ENCODE measurements around the gene MAN1A1.
"Not testable (repeated sequence)": the region's sequence is repeated elsewhere in the genome, so short reads cannot be mapped to it uniquely, and the experiment has no call there.

The MAN1A1 gene

DNA sequence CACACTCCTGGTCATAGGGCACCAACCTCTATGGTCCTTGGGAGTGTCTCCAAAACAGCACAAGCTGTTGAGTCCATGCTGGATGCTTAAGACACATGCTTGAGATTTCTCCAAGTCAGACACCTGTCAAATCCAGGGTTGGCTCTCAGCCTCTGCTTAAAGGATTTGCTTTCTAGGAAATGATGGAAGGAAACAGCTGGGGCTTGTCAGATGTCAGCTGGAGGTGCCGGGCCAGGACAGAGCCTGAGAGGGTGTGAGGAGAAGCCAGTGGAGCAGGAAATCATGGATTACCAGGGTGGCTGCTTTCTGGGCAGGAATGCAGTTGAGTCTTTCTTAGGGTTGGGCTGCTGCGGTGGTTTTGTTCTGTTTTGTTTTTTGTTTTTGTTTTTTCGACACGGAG, 188.1 kb downstream of the MAN1A1 start:
- Histone ChIP-seq H3K27me3 (ENCODE audit: low read depth, low read length) (no peaks in the 10 kb centered on the region), H3K4me1 (ENCODE audit: control insufficient read depth in 1 of 2, insufficient read depth in 2 of 2, low read length in 2 of 2) (no peaks in the 10 kb centered on the region), H3K4me3 (ENCODE audit: low read depth in 1 of 2, low read length in 2 of 2) (no peak overlapping the region), H3K9me3 (ENCODE audit: control insufficient read depth in 1 of 2, low read length in 2 of 2) (no peaks in the 10 kb centered on the region), H3K27ac (ENCODE audit: low read length) (no peak overlapping the region), H3K36me3 (ENCODE audit: control insufficient read depth in 1 of 2, insufficient read depth in 2 of 2, low read length in 2 of 2) (no peaks in the 10 kb centered on the region)

DNA sequence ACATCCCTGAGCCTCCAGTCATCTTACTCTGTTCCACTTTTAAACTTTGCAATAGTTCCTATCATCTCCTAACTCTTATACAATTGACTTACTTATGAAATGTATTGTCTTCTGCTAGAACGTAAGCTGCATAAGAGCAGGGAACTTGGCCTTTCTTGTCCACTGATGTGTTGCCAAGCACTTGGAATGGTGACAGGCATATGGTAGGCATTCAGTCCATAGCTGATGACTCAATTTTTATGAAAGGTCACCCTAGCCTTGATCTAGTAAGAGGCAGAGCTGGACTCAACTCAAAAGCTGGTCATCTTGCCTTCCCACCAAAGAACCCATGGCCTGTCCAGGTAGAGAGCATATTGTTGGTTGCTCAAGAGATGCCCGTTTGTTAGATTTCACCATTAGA, 188.7 kb downstream of the MAN1A1 start:
- Histone ChIP-seq H3K27me3 (ENCODE audit: low read depth, low read length) (no peaks in the 10 kb centered on the region), H3K36me3 (ENCODE audit: control insufficient read depth in 1 of 2, insufficient read depth in 2 of 2, low read length in 2 of 2) (no peaks in the 10 kb centered on the region), H3K9me3 (ENCODE audit: control insufficient read depth in 1 of 2, low read length in 2 of 2) (no peaks in the 10 kb centered on the region), H3K4me1 (ENCODE audit: control insufficient read depth in 1 of 2, insufficient read depth in 2 of 2, low read length in 2 of 2) (no peaks in the 10 kb centered on the region), H3K27ac (ENCODE audit: low read length) (no peak overlapping the region), H3K4me3 (ENCODE audit: low read depth in 1 of 2, low read length in 2 of 2) (no peak overlapping the region)

DNA sequence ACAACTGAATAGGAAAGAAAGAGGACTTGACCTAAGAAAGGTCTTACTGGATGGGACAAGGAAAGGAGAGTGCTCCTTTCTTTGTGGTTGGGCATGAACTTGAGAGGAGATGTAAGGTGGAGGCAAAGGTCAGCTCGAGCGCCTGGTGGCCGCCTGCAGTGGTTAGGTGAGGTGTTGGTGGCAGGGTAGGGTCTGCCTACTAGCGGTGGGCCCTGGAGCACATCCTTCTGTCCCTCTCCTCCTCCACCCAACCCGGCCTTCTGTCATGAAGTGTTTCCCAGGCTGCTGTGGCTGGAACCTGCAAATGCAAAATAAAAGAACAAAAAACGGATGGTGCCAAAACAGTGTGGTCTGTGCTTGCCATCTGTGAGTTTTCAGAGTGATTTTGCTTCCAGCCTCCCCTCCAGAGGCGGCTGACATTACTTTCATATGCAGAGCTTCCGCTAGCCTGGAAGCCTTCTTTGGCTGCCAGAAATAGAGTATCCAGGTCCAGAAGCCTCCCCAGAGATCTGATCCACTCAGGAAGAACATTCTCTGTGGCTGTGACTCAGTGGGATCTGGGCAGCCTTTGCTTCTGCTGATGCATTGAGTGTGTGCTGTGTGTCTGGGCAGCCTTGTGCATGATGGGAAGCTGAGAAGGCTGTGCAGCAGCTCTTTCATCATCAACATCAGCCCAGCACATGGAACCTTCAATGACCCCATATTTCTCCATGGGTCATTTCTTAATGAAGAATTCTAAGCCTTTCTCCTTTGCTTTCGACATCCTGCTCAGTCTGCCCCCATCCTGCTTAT, 191.3 kb downstream of the MAN1A1 start:
- Histone ChIP-seq H3K4me1 (ENCODE audit: control insufficient read depth in 1 of 2, insufficient read depth in 2 of 2, low read length in 2 of 2) (no peaks in the 10 kb centered on the region), H3K27ac (ENCODE audit: low read length) (no peak overlapping the region), H3K27me3 (ENCODE audit: low read depth, low read length) (no peaks in the 10 kb centered on the region), H3K9me3 (ENCODE audit: control insufficient read depth in 1 of 2, low read length in 2 of 2) (no peaks in the 10 kb centered on the region), H3K4me3 (ENCODE audit: low read depth in 1 of 2, low read length in 2 of 2) (no peak overlapping the region), H3K36me3 (ENCODE audit: control insufficient read depth in 1 of 2, insufficient read depth in 2 of 2, low read length in 2 of 2) (no peaks in the 10 kb centered on the region)

DNA sequence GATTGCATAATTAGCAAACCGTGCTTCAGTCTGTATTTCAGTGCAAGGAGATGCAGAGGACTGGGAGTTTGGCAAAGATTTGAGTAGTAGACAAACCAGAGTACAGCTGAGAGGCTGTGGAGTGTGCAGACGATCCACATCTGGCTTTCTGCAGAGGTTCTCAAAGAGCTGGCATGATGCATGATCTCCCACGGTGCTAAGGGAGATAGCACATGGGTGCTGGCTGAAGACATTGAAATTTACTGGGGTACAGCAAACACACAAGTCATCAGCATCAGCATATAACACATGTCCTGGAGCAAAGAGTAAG, 192.1 kb downstream of the MAN1A1 start:
- Histone ChIP-seq H3K36me3 (ENCODE audit: control insufficient read depth in 1 of 2, insufficient read depth in 2 of 2, low read length in 2 of 2) (no peaks in the 10 kb centered on the region), H3K9me3 (ENCODE audit: control insufficient read depth in 1 of 2, low read length in 2 of 2) (no peaks in the 10 kb centered on the region), H3K27ac (ENCODE audit: low read length) (no peak overlapping the region), H3K4me3 (ENCODE audit: low read depth in 1 of 2, low read length in 2 of 2) (no peak overlapping the region), H3K4me1 (ENCODE audit: control insufficient read depth in 1 of 2, insufficient read depth in 2 of 2, low read length in 2 of 2) (no peaks in the 10 kb centered on the region), H3K27me3 (ENCODE audit: low read depth, low read length) (no peaks in the 10 kb centered on the region)

DNA sequence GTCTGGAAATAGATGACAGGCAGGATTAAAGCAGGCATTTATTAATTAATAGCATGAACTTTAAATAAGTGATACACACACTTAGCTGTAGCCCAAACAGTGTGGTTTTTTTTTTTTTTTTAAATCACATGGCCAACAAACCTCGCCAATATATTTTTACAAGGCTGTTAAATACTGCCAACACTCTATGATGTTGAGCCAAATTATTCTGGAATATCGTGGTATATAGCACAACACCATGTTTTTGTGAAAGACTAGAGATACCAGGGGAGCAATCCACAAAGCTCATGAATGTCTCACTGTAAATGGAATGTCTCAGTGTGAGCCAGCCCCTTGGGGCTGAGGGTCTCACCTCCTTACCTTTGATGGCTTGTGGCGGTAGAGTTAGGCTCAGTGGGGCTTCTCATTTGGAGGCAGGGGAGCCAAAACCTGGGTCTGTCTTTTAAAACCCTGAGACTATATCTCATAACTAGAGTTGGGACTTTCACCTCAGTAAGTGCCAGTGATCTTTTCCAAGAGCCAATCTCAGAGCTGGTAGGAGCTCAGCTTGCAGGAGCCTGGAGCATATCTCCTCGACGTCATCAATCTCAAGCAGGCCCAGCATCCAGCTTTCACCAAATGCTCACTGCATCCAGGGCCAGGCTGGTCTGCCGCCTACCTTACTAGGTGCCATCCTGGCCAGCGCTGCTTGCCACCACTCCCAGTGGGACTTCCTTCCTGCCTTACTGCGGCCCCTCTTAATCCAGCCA, 192.6 kb downstream of the MAN1A1 start:
- Histone ChIP-seq H3K36me3 (ENCODE audit: control insufficient read depth in 1 of 2, insufficient read depth in 2 of 2, low read length in 2 of 2) (no peaks in the 10 kb centered on the region), H3K9me3 (ENCODE audit: control insufficient read depth in 1 of 2, low read length in 2 of 2) (no peaks in the 10 kb centered on the region), H3K27ac (ENCODE audit: low read length) (no peak overlapping the region), H3K4me1 (ENCODE audit: control insufficient read depth in 1 of 2, insufficient read depth in 2 of 2, low read length in 2 of 2) (no peaks in the 10 kb centered on the region), H3K4me3 (ENCODE audit: low read depth in 1 of 2, low read length in 2 of 2) (no peak overlapping the region), H3K27me3 (ENCODE audit: low read depth, low read length) (no peaks in the 10 kb centered on the region)

DNA sequence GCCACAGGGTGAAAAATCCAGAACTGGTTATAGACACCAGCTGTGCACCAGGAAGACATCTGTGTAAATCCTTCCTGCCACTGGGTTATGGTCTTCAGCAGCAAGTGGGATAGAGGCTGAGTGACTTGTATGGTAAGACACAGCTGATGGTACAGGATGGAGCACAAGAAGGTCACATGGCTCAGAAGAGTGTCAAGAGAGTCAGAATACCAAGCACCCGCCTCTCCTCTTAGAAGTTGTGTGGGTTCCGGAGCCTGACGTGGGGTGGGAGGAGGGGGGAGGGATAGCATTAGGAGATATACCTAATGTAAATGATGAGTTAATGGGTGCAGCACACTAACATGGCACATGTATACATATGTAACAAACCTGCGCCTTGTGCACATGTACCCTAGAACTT, 193.5 kb downstream of the MAN1A1 start:
- H3K4me1 ChIP-seq (ENCODE audit: control insufficient read depth in 1 of 2, insufficient read depth in 2 of 2, low read length in 2 of 2); H3K36me3 ChIP-seq (ENCODE audit: control insufficient read depth in 1 of 2, insufficient read depth in 2 of 2, low read length in 2 of 2); H3K9me3 ChIP-seq (ENCODE audit: control insufficient read depth in 1 of 2, low read length in 2 of 2); H3K27ac ChIP-seq (ENCODE audit: low read length); H3K27me3 ChIP-seq (ENCODE audit: low read depth, low read length); H3K4me3 ChIP-seq (ENCODE audit: low read depth in 1 of 2, low read length in 2 of 2): not testable (repeated sequence)

DNA sequence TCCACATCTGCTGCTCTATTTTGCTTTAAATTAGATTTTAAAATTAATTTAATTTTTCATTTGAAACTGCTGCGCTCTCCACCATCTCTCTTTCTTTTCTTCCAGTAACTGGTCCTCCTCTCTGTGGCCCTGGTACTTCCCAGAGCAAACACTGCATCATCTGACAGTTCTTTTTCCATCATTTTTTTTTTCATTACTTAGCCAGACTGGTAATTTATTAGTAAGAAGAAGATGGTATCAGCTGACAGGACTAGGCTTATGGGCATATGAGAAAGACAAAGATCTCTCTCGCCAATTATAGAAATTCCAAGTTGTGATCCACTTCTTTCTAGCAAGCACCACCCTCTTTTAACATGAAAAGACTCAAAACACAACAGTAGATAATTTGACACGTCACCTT, 197.4 kb downstream of the MAN1A1 start:
- H3K36me3 ChIP-seq (ENCODE audit: control insufficient read depth in 1 of 2, insufficient read depth in 2 of 2, low read length in 2 of 2) = no peaks in the 10 kb centered on the region
- no peak overlapping the region for H3K4me3 ChIP-seq (ENCODE audit: low read depth in 1 of 2, low read length in 2 of 2)
- no peaks in the 10 kb centered on the region for H3K27me3 ChIP-seq (ENCODE audit: low read depth, low read length)
- no peaks in the 10 kb centered on the region for H3K9me3 ChIP-seq (ENCODE audit: control insufficient read depth in 1 of 2, low read length in 2 of 2)
- H3K4me1 ChIP-seq (ENCODE audit: control insufficient read depth in 1 of 2, insufficient read depth in 2 of 2, low read length in 2 of 2) = peaks cover 8 to 9% of the 10 kb centered on the region in 2 donors
- H3K27ac ChIP-seq (ENCODE audit: low read length) = no peak overlapping the region

DNA sequence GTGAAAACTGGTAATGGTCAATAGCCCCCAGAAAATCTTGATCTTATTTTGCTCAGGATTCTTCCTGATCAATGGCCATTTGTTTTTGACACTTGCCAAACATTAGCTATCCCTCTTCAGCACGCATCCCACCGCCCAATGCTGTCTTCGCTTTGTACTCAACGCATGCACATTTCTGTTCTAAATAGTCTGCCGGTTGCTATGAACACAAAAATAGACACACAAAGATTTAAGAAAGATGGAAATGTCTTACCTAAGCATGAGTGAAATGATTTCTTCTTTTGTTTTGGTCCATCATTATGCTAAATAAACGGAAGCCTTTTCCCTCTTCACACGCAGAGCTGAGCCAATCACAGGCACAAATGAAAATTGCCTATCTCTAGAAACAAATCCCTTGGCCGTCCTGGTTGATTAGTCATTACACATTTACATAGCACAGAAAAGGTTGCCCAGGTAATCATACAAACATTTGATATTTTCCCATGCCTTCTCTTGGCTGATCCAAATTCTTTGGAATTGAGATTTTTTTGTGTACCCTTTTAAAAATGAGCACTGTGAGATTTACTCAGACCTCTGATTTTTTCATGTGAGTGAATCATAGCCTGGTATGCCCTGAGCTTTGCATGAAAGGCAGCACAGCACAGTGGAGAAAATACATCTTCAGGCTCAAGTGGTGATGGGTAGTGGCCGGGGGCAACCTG, 200.6 kb downstream of the MAN1A1 start:
- H3K27ac ChIP-seq (ENCODE audit: low read length) = no peak overlapping the region

DNA sequence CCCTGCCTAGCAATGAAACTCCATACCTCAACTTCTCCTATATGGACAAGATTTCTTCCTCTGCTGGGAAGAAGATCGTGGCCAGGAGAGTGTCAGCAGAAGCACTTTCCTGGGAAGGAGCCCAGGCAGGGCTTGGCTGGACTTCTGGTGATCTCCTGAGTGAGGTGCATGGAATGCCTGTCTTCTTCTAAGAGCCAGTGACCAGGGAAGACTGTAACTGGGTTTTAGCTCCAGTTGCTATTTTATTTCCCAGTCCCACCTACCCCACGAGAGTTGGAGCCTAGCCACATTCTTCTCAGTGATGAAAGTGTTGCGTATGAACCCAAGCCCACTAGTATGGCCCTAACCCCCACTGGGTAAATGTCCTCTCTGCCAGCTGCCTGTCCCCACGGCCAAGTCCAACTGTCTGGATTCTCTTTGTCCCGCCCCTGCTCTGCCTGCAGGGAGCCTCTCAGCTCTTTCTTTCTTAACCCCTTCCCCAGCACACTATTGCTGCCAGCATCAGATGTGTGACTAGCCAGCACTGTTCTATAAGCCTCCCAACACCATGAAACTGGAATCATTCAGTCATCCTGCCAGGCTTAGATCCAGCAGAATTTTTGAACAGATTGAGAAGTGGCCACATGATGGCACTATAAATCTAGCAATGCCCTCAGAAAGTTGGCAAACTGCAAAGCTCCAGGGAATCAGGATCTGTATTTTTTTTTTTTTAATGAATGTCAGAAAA, 201.3 kb downstream of the MAN1A1 start:
- no peak overlapping the region for H3K4me3 ChIP-seq (ENCODE audit: low read depth in 1 of 2, low read length in 2 of 2)
- H3K27me3 ChIP-seq (ENCODE audit: low read depth, low read length) = no peaks in the 10 kb centered on the region

More for the DNA sequence above, 200.6 kb downstream of the MAN1A1 start:
- Histone ChIP-seq H3K27me3 (ENCODE audit: low read depth, low read length) (no peaks in the 10 kb centered on the region), H3K4me3 (ENCODE audit: low read depth in 1 of 2, low read length in 2 of 2) (no peak overlapping the region), H3K4me1 (ENCODE audit: control insufficient read depth in 1 of 2, insufficient read depth in 2 of 2, low read length in 2 of 2) (peaks cover 8 to 9% of the 10 kb centered on the region in 2 donors), H3K36me3 (ENCODE audit: control insufficient read depth in 1 of 2, insufficient read depth in 2 of 2, low read length in 2 of 2) (no peaks in the 10 kb centered on the region), H3K9me3 (ENCODE audit: control insufficient read depth in 1 of 2, low read length in 2 of 2) (no peaks in the 10 kb centered on the region)

DNA sequence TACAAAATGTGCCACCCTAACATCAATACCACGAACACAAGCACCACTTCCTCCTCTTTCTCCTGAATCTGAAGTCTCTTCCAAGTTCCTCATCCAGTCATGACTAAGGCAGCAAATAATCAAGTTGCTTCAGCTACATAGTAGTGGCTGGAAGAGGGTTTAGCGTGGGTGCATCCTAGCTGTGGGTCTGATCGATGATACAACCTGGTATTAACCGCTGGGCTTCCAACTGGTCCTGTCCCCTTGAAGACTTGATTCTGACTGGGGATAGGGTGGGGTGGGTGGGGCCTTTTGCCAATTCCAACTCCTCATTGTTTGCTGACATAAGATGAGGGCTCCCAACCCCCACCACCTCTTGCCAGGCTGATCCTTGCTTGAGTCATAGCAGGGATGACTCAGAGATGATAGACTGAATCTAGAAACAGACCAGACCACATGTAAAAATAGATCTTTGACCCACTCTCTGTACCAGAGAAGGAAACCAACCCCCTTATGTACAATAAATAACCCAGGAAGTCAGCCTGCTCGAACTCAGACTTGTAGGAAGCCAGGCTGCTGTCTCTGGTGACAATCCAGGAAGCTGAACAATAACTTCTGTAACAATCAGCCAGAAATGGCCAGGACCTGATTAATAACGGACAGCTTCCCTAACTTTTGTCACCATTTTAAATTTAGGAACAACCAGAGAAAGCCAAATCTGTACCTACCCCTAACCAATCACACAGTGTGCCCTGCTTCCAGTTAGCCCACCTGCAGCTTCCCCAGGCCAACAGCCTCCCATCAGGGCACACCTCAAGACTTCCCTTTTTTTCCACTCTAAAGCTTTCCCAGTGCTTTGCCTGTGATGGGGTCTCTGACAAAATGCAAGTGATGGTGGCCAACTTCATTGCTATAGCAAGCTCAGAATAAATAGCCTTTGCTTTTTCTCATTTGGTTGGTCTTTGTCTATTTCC, 202.2 kb downstream of the MAN1A1 start:
- Histone ChIP-seq H3K36me3 (ENCODE audit: control insufficient read depth in 1 of 2, insufficient read depth in 2 of 2, low read length in 2 of 2) (no peaks in the 10 kb centered on the region), H3K4me1 (ENCODE audit: control insufficient read depth in 1 of 2, insufficient read depth in 2 of 2, low read length in 2 of 2) (peaks cover 8 to 9% of the 10 kb centered on the region in 2 donors), H3K9me3 (ENCODE audit: control insufficient read depth in 1 of 2, low read length in 2 of 2) (no peaks in the 10 kb centered on the region), H3K4me3 (ENCODE audit: low read depth in 1 of 2, low read length in 2 of 2) (no peak overlapping the region), H3K27ac (ENCODE audit: low read length) (no peak overlapping the region), H3K27me3 (ENCODE audit: low read depth, low read length) (no peaks in the 10 kb centered on the region)

More for the DNA sequence above, 201.3 kb downstream of the MAN1A1 start:
- Histone ChIP-seq H3K36me3 (ENCODE audit: control insufficient read depth in 1 of 2, insufficient read depth in 2 of 2, low read length in 2 of 2) (no peaks in the 10 kb centered on the region), H3K9me3 (ENCODE audit: control insufficient read depth in 1 of 2, low read length in 2 of 2) (no peaks in the 10 kb centered on the region), H3K27ac (ENCODE audit: low read length) (no peak overlapping the region), H3K4me1 (ENCODE audit: control insufficient read depth in 1 of 2, insufficient read depth in 2 of 2, low read length in 2 of 2) (peaks cover 8 to 9% of the 10 kb centered on the region in 2 donors)
